ENCODE data around the gene PIP4K2A. TPM values are rescaled to one million over a fixed set of nuclear protein-coding genes. Genes with fewer than 3 reads are reported as not detected.
"Not testable (repeated sequence)": the region's sequence is repeated elsewhere in the genome, so short reads cannot be mapped to it uniquely, and the experiment has no call there.

Gene PIP4K2A
- total and polyA plus RNA-seq, 7 donors: 2.3 to 9.7 (median 6.4) TPM

DNA sequence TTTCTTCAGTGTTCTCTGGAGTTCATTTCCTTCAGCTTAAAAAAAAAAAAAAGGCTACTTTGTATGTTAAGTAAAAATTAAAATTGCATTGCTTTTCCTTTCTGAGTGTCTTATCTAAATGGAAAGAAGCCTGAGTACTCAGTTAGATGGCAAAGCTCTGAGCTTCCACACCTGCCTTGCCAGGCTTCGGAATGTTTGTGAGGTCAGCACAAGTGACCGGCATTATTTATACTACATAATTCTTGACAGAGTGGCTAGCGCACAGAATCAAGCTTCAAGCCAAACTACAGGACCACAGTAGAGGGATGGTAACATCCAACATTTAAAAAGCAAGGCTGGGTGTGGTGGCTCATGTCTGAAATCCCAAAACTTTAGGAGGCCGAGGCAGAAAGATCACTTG lies 17.3 kb downstream of the PIP4K2A start:
- 50 to 58% (median 51%) methylated on average over 4 of the region's 4 CpGs for whole genome bisulfite sequencing, 3 donors

GRCh38 chr10:22693860-22694259 lies 20.5 kb downstream of the PIP4K2A start:
- WGBS, 3 donors: 99% methylated on average over 6 of the region's 6 CpGs
- Histone ChIP-seq H3K4me3 (no peak overlapping the region), H3K4me1 (no peaks in the 10 kb centered on the region), H3K27me3 (ENCODE audit: insufficient read depth in 3 of 3, low read length in 2 of 3) (no peaks in the 10 kb centered on the region), H3K36me3 (ENCODE audit: insufficient read depth in 1 of 2, low read depth in 1 of 2) (no peaks in the 10 kb centered on the region), H3K9me3 (no peaks in the 10 kb centered on the region), H3K27ac (no peak overlapping the region)
- TF ChIP-seq CTCF (IDR thresholded peaks at IDR 0.05): no peak
- ATAC-seq (no peak), DNase-seq (no peak)
- intact Hi-C loops (cut with DNase I): no loop called here

More for the DNA sequence above, 17.3 kb downstream of the PIP4K2A start:
- Histone ChIP-seq H3K36me3 (ENCODE audit: insufficient read depth in 1 of 2, low read depth in 1 of 2) (no peaks in the 10 kb centered on the region), H3K4me3 (no peak overlapping the region), H3K4me1 (no peaks in the 10 kb centered on the region), H3K27me3 (ENCODE audit: insufficient read depth in 3 of 3, low read length in 2 of 3) (no peaks in the 10 kb centered on the region), H3K27ac (no peak overlapping the region), H3K9me3 (no peaks in the 10 kb centered on the region)
- DNase-seq: no peak
- TF ChIP-seq CTCF (IDR thresholded peaks at IDR 0.05): no peak
- intact Hi-C loops (cut with DNase I): no loop called here
- no peak for ATAC-seq

GRCh38 chr10:22693371-22693784 lies 21.0 kb downstream of the PIP4K2A start:
- no peak for ATAC-seq
- no peak for DNase-seq
- no peak for TF ChIP-seq CTCF (IDR thresholded peaks at IDR 0.05)
- intact Hi-C loops (cut with DNase I): no loop called here
- no peaks in the 10 kb centered on the region for H3K4me1 ChIP-seq
- 84 to 89% (median 89%) methylated on average over 5 of the region's 5 CpGs for WGBS, 3 donors
- no peak overlapping the region for H3K27ac ChIP-seq
- H3K9me3 ChIP-seq: no peaks in the 10 kb centered on the region
- H3K4me3 ChIP-seq: no peak overlapping the region
- H3K36me3 ChIP-seq (ENCODE audit: insufficient read depth in 1 of 2, low read depth in 1 of 2): no peaks in the 10 kb centered on the region
- no peaks in the 10 kb centered on the region for H3K27me3 ChIP-seq (ENCODE audit: insufficient read depth in 3 of 3, low read length in 2 of 3)

- H3K27ac ChIP-seq, ATAC-seq: not testable (repeated sequence)
These were observed 22.3 kb downstream of the PIP4K2A start for GRCh38 chr10:22692119-22692518.

GRCh38 chr10:22690614-22691431 lies 23.6 kb downstream of the PIP4K2A start:
- intact Hi-C loops (cut with DNase I): no loop called here
- H3K27ac ChIP-seq: no peak overlapping the region
- ATAC-seq (no peak), DNase-seq (no peak)
- no peaks in the 10 kb centered on the region for H3K4me1 ChIP-seq
- no peak overlapping the region for H3K4me3 ChIP-seq
- TF ChIP-seq CTCF (IDR thresholded peaks at IDR 0.05): no peak
- WGBS, 3 donors: 72 to 81% (median 76%) methylated on average over 9 of the region's 9 CpGs
- H3K9me3 ChIP-seq: no peaks in the 10 kb centered on the region
- no peaks in the 10 kb centered on the region for H3K36me3 ChIP-seq (ENCODE audit: insufficient read depth in 1 of 2, low read depth in 1 of 2)
- H3K27me3 ChIP-seq (ENCODE audit: insufficient read depth in 3 of 3, low read length in 2 of 3): no peaks in the 10 kb centered on the region

More at GRCh38 chr10:22692119-22692518, 22.3 kb downstream of the PIP4K2A start:
- H3K27me3 ChIP-seq (ENCODE audit: insufficient read depth in 3 of 3, low read length in 2 of 3); H3K9me3 ChIP-seq; H3K36me3 ChIP-seq (ENCODE audit: insufficient read depth in 1 of 2, low read depth in 1 of 2); intact Hi-C loops (cut with DNase I); H3K4me1 ChIP-seq; H3K4me3 ChIP-seq; DNase-seq: not testable (repeated sequence)
- 98 to 99% (median 99%) methylated on average over 5 of the region's 5 CpGs for WGBS, 3 donors

Data from psoas muscle (tissue), 8 donors.